GM18868 (cell line): ENCODE data around the gene TRIM66.
"Not testable (repeated sequence)": the region's sequence is repeated elsewhere in the genome, so short reads cannot be mapped to it uniquely, and the experiment has no call there.

Source experiments
- ATAC-seq: cut with Tn5 transposase; IDR thresholded peaks from one replicate; pipeline ENCODE4 v1.9.1; 2021; ENCODE audit warnings: mild to moderate bottlenecking, moderate library complexity; ENCODE audit not compliant: unreplicated experiment

The TRIM66 gene

GRCh38 chr11:8691601-8692000 lies 9.1 kb upstream of the TRIM66 start:
- ATAC-seq: no peak

- no peak for ATAC-seq
Measured at GRCh38 chr11:8690374-8691342, 8.2 kb upstream of the TRIM66 start.

- ATAC-seq: no peak
Measured at GRCh38 chr11:8689726-8690255, 7.3 kb upstream of the TRIM66 start.

GRCh38 chr11:8688414-8689362 lies 6.2 kb upstream of the TRIM66 start:
- ATAC-seq: peak; percentile 87

GRCh38 chr11:8686325-8686724 lies 3.9 kb upstream of the TRIM66 start:
- no peak for ATAC-seq

GRCh38 chr11:8685820-8686219 lies 3.4 kb upstream of the TRIM66 start:
- ATAC-seq: no peak

GRCh38 chr11:8685306-8685705 lies 2.8 kb upstream of the TRIM66 start:
- ATAC-seq: no peak

- ATAC-seq: no peak
Measured at GRCh38 chr11:8684600-8685290, 2.3 kb upstream of the TRIM66 start.

- ATAC-seq: no peak
Measured at GRCh38 chr11:8683115-8683807, 796 bp upstream of the TRIM66 start.

GRCh38 chr11:8681837-8682302 lies 595 bp downstream of the TRIM66 start:
- no peak for ATAC-seq

- ATAC-seq: no peak
Measured at GRCh38 chr11:8679006-8679405, 3.5 kb downstream of the TRIM66 start.

GRCh38 chr11:8676458-8676857 lies 6.0 kb downstream of the TRIM66 start:
- ATAC-seq: no peak

GRCh38 chr11:8674859-8675258 lies 7.6 kb downstream of the TRIM66 start:
- no peak for ATAC-seq

- no peak for ATAC-seq
Measured at GRCh38 chr11:8672346-8672745, 10.1 kb downstream of the TRIM66 start.

- no peak for ATAC-seq
Measured at GRCh38 chr11:8671651-8672062, 10.8 kb downstream of the TRIM66 start.

GRCh38 chr11:8671193-8671612 lies 11.3 kb downstream of the TRIM66 start:
- ATAC-seq: no peak

GRCh38 chr11:8670081-8670480 lies 12.4 kb downstream of the TRIM66 start:
- not testable (repeated sequence) for ATAC-seq

GRCh38 chr11:8665222-8665621 lies 17.2 kb downstream of the TRIM66 start:
- no peak for ATAC-seq

- no peak for ATAC-seq
Measured at GRCh38 chr11:8661001-8661795, 21.3 kb downstream of the TRIM66 start.
